Measurements from ENCODE around the gene UMAD1. TPM values are rescaled to one million over a fixed set of nuclear protein-coding genes. Genes with fewer than 3 reads are reported as not detected.

The UMAD1 gene
- total RNA-seq, 1 donor from 2014 or later: 18.0 TPM

DNA sequence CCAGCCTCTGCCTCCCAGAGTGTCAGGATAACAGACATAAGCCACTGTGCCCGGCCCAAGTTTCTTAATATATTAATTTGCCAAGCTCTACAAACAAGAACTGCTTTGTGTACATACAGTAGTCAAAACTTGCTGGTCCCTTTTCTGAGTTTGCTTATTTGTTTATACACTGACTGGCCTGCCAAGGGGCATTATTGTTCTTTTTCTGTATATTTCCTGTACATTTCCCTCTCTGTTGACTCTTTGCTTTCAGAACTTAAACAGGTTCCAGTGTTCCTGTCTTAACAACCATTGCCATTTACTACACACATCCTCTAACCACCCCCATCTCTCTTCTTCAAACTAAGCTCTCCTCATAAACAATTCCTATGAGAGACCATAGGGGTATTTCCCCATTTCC lies 139.3 kb downstream of the UMAD1 start:
- intact Hi-C loops (cut with DNase I): no loop called here
- Histone ChIP-seq H3K27ac (no peak overlapping the region), H3K9me3 (no peaks in the 10 kb centered on the region), H3K27me3 (no peaks in the 10 kb centered on the region), H3K4me1 (no peaks in the 10 kb centered on the region), H3K36me3 (no peaks in the 10 kb centered on the region), H3K4me3 (no peak overlapping the region)
- no peak for DNase-seq
- ATAC-seq: no peak
- TF ChIP-seq CTCF (IDR thresholded peaks at IDR 0.05): no peak

GRCh38 chr7:7783001-7783400 lies 142.4 kb downstream of the UMAD1 start:
- H3K27me3 ChIP-seq: no peaks in the 10 kb centered on the region
- no peaks in the 10 kb centered on the region for H3K9me3 ChIP-seq
- DNase-seq (no peak), ATAC-seq (no peak)
- intact Hi-C loops (cut with DNase I): no loop called here
- H3K4me3 ChIP-seq: no peak overlapping the region
- no peak overlapping the region for H3K27ac ChIP-seq
- H3K4me1 ChIP-seq: no peaks in the 10 kb centered on the region
- no peak for TF ChIP-seq CTCF (IDR thresholded peaks at IDR 0.05)
- no peaks in the 10 kb centered on the region for H3K36me3 ChIP-seq

DNA sequence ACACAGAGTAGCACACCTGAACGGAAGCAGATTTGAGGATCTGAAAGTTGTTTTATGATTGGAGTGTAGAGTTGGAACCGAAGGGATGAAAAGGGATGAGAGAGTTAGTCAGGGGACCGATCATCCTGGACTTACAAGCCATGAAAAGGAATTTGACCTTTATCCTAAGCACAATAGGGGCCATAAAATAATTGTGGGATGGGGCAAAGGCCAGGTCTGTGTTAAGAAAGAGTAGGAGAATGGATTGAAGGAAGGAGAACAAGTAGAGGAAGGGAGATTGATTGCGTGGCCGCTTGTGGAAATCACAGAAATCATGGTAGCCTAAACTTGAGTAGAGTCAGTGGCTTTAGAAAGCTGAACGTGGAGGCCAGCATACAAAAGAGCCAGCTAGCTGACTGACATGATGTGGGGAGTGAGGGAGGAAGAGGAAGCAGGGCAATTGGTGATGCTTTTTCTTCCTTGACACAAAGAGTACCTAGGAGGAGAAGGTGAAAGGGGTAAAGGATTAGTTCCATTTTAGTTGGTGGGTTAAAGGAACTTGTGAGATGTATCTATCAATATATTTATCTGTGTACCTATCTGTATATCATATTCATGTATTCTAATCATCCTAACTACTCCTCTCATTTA lies 144.9 kb downstream of the UMAD1 start:
- no peak for ATAC-seq
- Histone ChIP-seq H3K36me3 (no peaks in the 10 kb centered on the region), H3K4me1 (no peaks in the 10 kb centered on the region), H3K4me3 (no peak overlapping the region), H3K27me3 (no peaks in the 10 kb centered on the region), H3K9me3 (no peaks in the 10 kb centered on the region), H3K27ac (no peak overlapping the region)
- no peak for DNase-seq
- intact Hi-C loops (cut with DNase I): no loop called here
- TF ChIP-seq CTCF (IDR thresholded peaks at IDR 0.05): no peak

DNA sequence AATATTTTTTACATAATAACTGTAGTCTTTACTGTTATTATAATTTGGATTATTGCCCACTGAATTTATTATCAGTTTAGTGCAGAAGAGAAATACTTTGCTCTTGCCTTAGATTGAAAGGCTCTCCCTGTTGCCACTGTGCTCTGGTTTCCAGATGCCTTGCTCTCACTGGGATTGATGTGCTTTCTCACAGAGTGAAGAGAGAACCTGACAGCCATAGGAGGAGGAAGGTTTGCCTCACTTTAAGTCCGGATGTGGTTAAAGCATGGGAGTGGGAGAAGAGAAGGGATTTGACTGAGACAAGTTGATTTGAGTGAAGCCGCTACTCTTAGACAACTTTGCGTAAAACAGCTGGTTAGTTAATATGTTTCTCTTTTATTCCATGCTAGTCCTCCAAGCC lies 146.0 kb downstream of the UMAD1 start:
- Histone ChIP-seq H3K4me3 (no peak overlapping the region), H3K27me3 (no peaks in the 10 kb centered on the region), H3K36me3 (no peaks in the 10 kb centered on the region), H3K4me1 (no peaks in the 10 kb centered on the region), H3K9me3 (no peaks in the 10 kb centered on the region), H3K27ac (no peak overlapping the region)
- DNase-seq (no peak), ATAC-seq (no peak)
- intact Hi-C loops (cut with DNase I): no loop called here
- no peak for TF ChIP-seq CTCF (IDR thresholded peaks at IDR 0.05)

DNA sequence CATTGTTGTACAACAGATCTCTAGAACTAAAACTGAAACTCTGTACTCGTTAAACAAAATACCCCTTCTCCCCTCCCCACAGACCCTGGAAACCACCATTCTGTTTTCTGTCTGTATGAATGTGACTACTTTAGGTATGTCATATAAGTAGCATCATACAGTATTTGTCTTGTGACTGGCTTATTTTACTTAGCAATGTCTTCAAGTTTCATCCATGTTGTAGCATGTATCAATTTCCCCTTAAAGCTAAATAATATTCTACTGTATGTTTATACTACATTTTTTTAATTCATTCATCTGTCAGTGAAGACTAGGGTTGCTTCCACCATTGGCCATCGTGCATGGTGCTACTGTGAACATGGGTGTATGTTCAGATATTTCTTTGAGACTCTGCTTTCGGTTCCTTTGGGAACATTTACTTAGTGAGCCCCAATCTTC lies 149.0 kb downstream of the UMAD1 start:
- no peak for TF ChIP-seq CTCF (IDR thresholded peaks at IDR 0.05)
- Histone ChIP-seq H3K27ac (no peak overlapping the region), H3K9me3 (no peaks in the 10 kb centered on the region), H3K4me1 (no peaks in the 10 kb centered on the region), H3K36me3 (no peaks in the 10 kb centered on the region), H3K4me3 (no peak overlapping the region), H3K27me3 (no peaks in the 10 kb centered on the region)
- ATAC-seq (no peak), DNase-seq (no peak)
- intact Hi-C loops (cut with DNase I): no loop called here

All from upper lobe of right lung (tissue), 1 donor.